GM12801 (cell line): ENCODE results near the gene TMEM182.

Experiments used
- CTCF ChIP-seq: IDR thresholded peaks from one replicate; pipeline ENCODE4 v1.5.1; 2011; ENCODE audit warnings: control low read depth; ENCODE audit not compliant: insufficient read length; ENCODE audit errors: extremely low read depth

Gene TMEM182

GRCh38 chr2:102832789-102833188 lies 71.0 kb downstream of the TMEM182 start:
- no peak for TF ChIP-seq CTCF

- TF ChIP-seq CTCF = no peak
These were observed 72.9 kb downstream of the TMEM182 start for GRCh38 chr2:102834523-102835273.

- no peak for TF ChIP-seq CTCF
These were observed 75.9 kb downstream of the TMEM182 start for GRCh38 chr2:102837626-102838198.

- TF ChIP-seq CTCF = peak; percentile 25
These were observed 78.0 kb downstream of the TMEM182 start for GRCh38 chr2:102839668-102840388.

GRCh38 chr2:102841107-102841840 lies 79.4 kb downstream of the TMEM182 start:
- no peak for TF ChIP-seq CTCF

- no peak for TF ChIP-seq CTCF
These were observed 82.1 kb downstream of the TMEM182 start for GRCh38 chr2:102843764-102844443.

- no peak for TF ChIP-seq CTCF
These were observed 83.1 kb downstream of the TMEM182 start for GRCh38 chr2:102844911-102845310.
